Stimulated activated CD4-positive, alpha-beta T cell treated with anti-CD3 and anti-CD28 coated beads, Interleukin-2, amount 100 ng/mL, for 48 hours (primary cell): ENCODE results near the gene LGALS9.

Experiments used
- DNase-seq, 2 donors: peaks; one replicate each; pipeline ENCODE4 v3.0.0-alpha.2; 2020

The LGALS9 gene

GRCh38 chr17:27630607-27631410 is at the start of gene LGALS9:
LGALS9 (plus strand) TSS chr17:27631188; CDS start chr17:27631266, 78 bp downstream.
- no peak for DNase-seq

- no peak for DNase-seq
Measured at GRCh38 chr17:27582696-27583095, 48.3 kb upstream of the LGALS9 start.

DNA sequence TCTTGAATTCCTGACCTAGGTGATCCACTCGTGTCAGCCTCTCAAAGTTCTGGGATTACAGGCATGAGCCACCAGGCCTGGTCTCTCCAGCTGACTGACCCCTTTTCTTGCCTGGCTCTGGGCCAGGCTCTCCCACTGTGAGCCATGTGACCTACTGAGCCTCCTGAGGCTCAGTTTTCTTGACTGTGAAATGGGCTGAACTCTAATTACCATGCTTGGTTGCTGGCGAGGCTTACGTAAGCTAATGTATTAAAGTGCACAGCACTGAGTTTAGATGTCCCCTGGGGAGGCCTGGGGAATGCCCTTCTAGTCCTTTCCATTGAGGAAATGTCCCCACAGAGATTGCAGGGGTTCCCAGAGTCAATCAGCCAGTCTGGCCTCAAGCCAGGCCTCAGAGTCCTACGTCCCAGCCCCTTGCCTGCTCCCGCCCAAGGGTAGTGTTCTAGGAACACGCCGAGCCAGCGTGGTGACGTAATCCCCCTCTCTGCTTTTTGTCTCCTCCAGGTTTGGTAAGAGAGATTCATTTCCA is 45.8 kb upstream of the LGALS9 start:
- DNase-seq = no peak

GRCh38 chr17:27585792-27586191 is 45.2 kb upstream of the LGALS9 start:
- no peak for DNase-seq

- no peak for DNase-seq
Measured at GRCh38 chr17:27586203-27586721, 44.7 kb upstream of the LGALS9 start.

- DNase-seq = no peak
Measured at GRCh38 chr17:27588354-27588753, 42.6 kb upstream of the LGALS9 start.

DNA sequence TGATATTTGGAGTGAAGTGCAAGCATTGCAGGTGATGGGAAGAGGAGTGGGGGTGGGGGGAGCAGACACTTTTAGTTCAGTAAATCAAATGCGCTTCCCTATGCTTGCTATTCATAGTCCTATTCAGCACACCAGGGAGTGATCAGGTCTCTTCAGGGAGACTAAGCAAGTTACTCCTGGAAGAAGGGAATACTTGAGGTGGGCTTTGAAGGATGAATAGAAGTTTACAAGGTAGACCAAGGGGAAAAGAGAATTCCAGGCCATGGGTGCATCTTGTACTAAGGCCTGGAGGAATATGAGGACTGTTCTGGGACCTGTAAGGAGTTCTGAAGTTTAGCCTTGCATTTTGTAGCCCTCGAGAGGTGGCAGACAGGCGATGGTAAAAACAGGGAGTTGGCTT is 40.1 kb upstream of the LGALS9 start:
- DNase-seq = no peak

GRCh38 chr17:27591986-27592385 is 39.0 kb upstream of the LGALS9 start:
- no peak for DNase-seq

DNA sequence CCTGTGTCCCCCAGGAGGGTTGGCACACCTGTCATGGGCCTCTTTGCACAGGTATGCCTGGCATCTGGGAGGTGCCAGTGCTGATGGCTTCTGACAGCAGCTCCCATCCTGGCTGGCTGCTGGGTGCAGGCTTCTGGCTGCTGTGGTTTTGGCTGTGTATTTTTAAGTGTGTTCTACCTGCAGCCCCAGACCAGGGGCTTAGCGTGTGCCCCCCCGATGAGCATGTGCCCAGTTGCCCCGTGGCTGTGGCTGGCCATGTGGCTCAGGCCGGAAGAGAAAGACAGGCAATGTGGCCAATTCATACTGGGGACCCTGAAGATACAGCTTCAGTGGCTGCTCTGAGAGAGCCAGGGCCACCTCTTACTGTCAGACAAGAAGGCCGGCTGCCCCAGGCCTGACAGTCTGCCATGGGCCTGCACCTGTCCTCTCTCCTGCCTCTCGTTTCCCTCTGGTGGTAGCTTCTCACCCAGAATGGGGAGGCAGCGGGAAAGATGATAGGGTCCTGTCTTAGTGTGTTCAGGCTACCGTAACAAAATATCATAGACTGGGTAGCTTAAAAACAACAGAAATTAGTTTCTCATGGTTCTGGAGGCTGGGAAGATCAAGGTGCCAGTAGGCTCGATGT is 37.6 kb upstream of the LGALS9 start:
- no peak for DNase-seq

- DNase-seq = no peak
Measured at GRCh38 chr17:27593857-27594255, 37.1 kb upstream of the LGALS9 start.

GRCh38 chr17:27595208-27595607 is 35.8 kb upstream of the LGALS9 start:
- DNase-seq = no peak

DNA sequence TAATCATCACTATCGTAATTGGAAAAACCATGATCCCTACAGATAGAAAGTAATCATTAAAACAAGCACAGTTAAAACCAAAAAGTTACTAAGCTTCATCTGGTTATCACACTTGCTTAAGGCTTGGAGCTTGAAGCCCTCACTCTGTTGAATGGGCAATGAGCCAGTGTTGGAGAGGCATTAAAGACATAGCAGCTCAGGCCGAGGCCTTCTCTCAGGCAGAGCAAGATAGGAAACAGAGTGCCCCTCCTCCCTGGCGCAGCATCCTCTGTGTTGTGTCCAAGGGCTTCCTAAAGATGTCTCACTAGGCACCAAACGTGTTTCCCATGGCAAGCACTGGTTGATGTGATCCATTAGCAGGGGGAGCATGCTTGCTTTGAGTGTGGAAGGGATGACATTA is 34.9 kb upstream of the LGALS9 start:
- no peak for DNase-seq

DNA sequence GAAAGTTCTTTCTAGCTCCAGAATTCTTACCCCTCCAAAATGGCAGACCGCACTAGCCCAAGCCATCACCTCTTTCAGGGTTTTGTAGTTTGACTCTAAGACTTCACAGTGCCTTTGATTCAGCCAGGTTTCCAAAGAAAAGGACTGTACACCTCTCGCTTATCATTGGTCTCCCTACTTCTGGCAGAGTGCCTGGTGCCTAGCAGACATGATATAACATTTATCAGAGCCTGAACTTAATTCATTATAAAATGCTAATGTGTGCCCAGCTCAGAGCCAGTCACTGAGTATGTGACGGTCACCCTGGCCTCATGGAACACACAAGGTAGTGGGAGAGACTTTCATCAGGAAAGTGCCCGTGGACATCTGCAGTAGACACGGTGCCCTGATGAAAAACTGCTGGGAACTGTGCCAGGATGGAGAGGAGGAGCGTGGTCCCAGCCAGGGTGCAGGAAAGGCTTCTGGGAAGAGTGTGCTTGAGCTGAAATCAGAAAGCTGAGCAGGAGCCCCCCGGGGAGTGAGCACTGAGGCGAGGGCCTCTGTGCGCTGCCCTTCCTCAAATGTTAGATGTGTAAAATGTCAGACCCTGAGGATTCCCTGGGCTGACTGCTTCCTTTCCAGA is 34.3 kb upstream of the LGALS9 start:
- DNase-seq = no peak

GRCh38 chr17:27597188-27597580 is 33.8 kb upstream of the LGALS9 start:
- DNase-seq = no peak

DNA sequence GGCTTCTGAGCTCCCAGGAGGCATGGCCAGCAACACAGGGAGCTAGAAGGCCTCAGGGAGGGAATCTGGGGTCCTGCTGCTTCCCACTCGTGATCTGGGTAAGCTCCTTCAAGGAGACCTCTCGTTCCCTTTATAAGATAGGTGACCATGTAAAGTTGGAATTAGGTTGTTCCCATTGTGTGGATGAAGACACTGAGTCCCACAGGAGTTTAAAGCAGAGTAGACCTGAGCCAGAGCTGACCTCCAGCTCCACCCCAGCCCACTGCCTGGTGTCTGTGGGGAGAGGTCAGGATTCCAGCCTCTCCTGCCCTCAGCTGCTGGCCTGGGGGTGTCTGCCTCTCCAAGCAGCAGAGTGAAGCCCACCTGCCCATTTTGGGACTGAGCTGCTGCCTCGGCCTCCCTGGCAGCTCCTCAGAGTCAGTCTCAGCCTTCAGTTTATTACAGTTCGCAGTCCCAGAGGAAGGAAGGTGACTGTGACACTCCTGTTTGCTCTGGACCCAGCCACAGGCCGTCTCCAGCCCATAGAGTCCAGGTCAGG is 33.1 kb upstream of the LGALS9 start:
- DNase-seq = no peak

DNA sequence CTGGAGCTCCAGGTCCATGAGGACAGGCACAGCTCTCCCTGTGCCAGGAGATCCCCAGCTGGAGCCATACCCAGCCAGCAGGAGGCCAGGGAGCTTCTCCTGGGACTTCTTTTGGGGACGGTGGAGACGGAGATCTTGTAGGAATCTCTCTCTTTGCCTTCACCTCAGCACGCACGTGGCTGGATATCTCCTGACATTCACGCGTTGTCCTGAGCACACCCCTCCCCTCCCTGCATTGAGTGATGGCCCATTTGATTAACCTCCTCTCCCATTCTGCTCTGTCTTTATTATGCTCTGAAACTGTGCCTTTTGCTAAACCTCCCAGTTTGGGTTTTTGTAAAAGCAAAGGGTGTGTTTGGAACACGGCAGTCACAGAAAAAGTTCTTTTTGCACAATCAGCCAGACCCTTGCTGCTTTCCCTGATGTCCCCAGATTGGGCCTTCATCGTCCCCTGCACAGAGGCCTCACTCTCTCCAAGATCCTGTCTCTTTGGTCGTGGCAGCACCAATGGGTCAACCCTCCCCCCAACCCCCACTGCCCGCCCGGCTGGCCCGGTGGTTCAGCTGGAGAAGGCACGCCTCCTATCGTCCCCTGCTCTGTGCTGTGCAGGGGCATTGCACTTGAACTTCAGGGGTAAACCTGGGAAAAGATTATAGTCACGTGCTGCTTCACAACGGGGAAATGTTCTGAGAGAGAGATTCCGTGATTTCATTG is 32.5 kb upstream of the LGALS9 start:
- DNase-seq = no peak

GRCh38 chr17:27600471-27600870 is 30.5 kb upstream of the LGALS9 start:
- DNase-seq = no peak

DNA sequence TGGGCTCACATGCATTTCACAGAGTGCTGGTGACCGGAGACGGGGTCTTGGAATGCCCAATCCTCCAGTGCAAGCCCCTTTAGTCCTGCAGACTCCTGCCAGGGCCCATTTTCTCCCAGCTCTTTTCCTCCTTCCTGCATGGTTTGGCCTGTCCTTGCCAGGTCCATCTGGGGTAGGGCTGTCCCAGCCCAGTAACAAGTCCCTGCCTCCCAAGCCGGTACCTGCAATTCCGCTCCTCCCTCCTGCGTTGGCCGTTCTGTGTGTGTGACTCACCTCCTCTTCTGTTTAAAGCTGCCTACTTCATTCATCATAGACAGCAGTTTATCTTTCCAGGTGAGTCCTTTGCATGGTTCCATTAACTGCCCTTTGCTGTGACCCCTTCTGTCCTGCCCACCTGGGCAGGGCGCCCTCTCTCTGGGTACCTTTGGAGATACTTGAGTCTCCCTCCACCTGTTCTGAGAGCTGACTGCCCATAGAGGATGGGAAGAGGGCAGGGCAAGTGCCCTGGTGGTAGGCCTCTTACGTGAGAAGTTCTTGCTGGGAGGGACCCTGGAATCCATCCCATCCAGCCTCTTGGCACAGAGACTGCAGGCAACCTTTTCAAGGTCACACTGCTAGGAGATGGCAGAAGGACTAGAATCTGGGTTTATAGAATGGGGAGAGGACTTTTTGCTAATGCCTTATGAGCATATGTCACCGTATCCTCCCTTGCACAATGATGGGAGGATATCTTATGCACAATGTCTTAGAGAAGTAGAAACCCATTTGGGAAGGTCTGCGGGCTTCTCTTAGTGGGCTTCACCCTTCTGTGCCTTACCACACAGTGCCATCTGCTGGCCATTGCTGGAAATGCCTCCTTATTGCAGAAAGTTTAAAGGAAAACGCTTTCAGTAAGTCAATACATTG is 29.7 kb upstream of the LGALS9 start:
- peak; percentile 81 to 85 for DNase-seq

- no peak for DNase-seq
Measured at GRCh38 chr17:27601975-27602302, 29.0 kb upstream of the LGALS9 start.

- peak; percentile 75 to 76 for DNase-seq
Measured at GRCh38 chr17:27602721-27603420, 28.1 kb upstream of the LGALS9 start.

DNA sequence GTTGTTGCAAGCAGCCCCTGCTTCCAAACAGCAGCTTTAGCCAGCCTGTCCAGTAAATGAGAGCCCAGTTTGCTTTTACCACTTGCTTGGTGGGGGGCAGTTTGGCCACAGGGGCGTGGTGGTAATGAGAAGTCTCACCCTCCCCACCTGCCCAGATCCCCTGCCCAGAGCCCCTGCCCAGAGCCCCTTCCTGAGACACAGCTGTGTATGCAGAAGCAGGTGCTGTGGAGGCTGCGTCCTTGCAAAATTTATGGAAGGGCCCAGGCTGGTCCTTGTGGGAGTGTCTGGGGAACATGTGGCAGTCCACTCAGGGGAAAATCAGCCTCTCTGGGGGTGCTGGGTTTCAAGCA is 27.6 kb upstream of the LGALS9 start:
- no peak for DNase-seq
